ENCODE measurements around the gene AKAP6.
A peak's percentile ranks its signal among the peaks of the same experiment; 100 is the strongest.

AKAP6 gene

GRCh38 chr14:32329146-32329545 lies at the start of gene AKAP6:
Gene AKAP6, plus strand, starts transcription at chr14:32329298. Its CDS starts 104,196 bp downstream, at chr14:32433494.
- no peak for DNase-seq

- DNase-seq: no peak
Observed at GRCh38 chr14:32286602-32287001, 42.5 kb upstream of the AKAP6 start.

- DNase-seq: no peak
Observed at GRCh38 chr14:32296366-32296765, 32.7 kb upstream of the AKAP6 start.

- no peak for DNase-seq
Observed at GRCh38 chr14:32298346-32298745, 30.8 kb upstream of the AKAP6 start.

GRCh38 chr14:32300136-32300535 lies 29.0 kb upstream of the AKAP6 start:
- no peak for DNase-seq

- DNase-seq: no peak
Observed at GRCh38 chr14:32303865-32304264, 25.2 kb upstream of the AKAP6 start.

- no peak for DNase-seq
Observed at GRCh38 chr14:32304296-32304695, 24.8 kb upstream of the AKAP6 start.

GRCh38 chr14:32306549-32306948 lies 22.5 kb upstream of the AKAP6 start:
- DNase-seq: no peak

GRCh38 chr14:32307881-32308582 lies 21.1 kb upstream of the AKAP6 start:
- DNase-seq: no peak

- no peak for DNase-seq
Observed at GRCh38 chr14:32310876-32311275, 18.2 kb upstream of the AKAP6 start.

GRCh38 chr14:32311294-32312009 lies 17.6 kb upstream of the AKAP6 start:
- no peak for DNase-seq

- DNase-seq: no peak
Observed at GRCh38 chr14:32312010-32312331, 17.1 kb upstream of the AKAP6 start.

- no peak for DNase-seq
Observed at GRCh38 chr14:32313844-32314376, 15.2 kb upstream of the AKAP6 start.

- DNase-seq: no peak
Observed at GRCh38 chr14:32318087-32318795, 10.9 kb upstream of the AKAP6 start.

- no peak for DNase-seq
Observed at GRCh38 chr14:32319368-32320049, 9.6 kb upstream of the AKAP6 start.

GRCh38 chr14:32324601-32325000 lies 4.5 kb upstream of the AKAP6 start:
- no peak for DNase-seq

- DNase-seq: no peak
Observed at GRCh38 chr14:32327255-32327961, 1.7 kb upstream of the AKAP6 start.

- DNase-seq: no peak
Observed at GRCh38 chr14:32329690-32330285, 690 bp downstream of the AKAP6 start.

GRCh38 chr14:32330351-32331111 lies 1.4 kb downstream of the AKAP6 start:
- DNase-seq: peak; percentile 20

GRCh38 chr14:32331206-32331605 lies 2.1 kb downstream of the AKAP6 start:
- no peak for DNase-seq

Data from NCI-H2107 (cell line).